ENCODE measurements around the gene RNF8.
"Not testable (repeated sequence)": the region's sequence is repeated elsewhere in the genome, so short reads cannot be mapped to it uniquely, and the experiment has no call there.

Gene RNF8

GRCh38 chr6:37344308-37344707 is 9.5 kb upstream of the RNF8 start:
- H3K27me3 ChIP-seq (ENCODE audit: low read depth, low read length), result peaks cover 6% of the 10 kb centered on the region; the same call in 1 of the 2 replicates
- no peaks in the 10 kb centered on the region for H3K4me1 ChIP-seq (ENCODE audit: low read length)
- no peak overlapping the region for H2AFZ ChIP-seq (ENCODE audit: low read depth, low read length)
- H3K79me2 ChIP-seq (ENCODE audit: low read length), result no peaks in the 10 kb centered on the region
- H3K27ac ChIP-seq (ENCODE audit: low read length), result no peak overlapping the region
- H3K4me2 ChIP-seq (ENCODE audit: low read length), result no peak overlapping the region
- H3K4me3 ChIP-seq (ENCODE audit: low read length), result no peak overlapping the region
- no peak for TF ChIP-seq EZH2phosphoT487 (IDR thresholded peaks at IDR 0.05; ENCODE audit: low read depth)
- TF ChIP-seq CTCF (IDR thresholded peaks at IDR 0.05; ENCODE audit: low read depth, low read length), result no peak
- no peaks in the 10 kb centered on the region for H4K20me1 ChIP-seq (ENCODE audit: insufficient read depth, low read length)
- no peak overlapping the region for H3K9ac ChIP-seq (ENCODE audit: low read length)
- no peaks in the 10 kb centered on the region for H3K36me3 ChIP-seq (replicated peaks; ENCODE audit: low read depth, low read length)
- no peaks in the 10 kb centered on the region for H3K9me3 ChIP-seq (ENCODE audit: insufficient read depth, low read length)

- not testable (repeated sequence) for H3K9ac ChIP-seq (ENCODE audit: low read length); H3K27ac ChIP-seq (ENCODE audit: low read length); H4K20me1 ChIP-seq (ENCODE audit: insufficient read depth, low read length); H3K27me3 ChIP-seq (ENCODE audit: low read depth, low read length); H3K4me3 ChIP-seq (ENCODE audit: low read length); H3K9me3 ChIP-seq (ENCODE audit: insufficient read depth, low read length); H3K4me2 ChIP-seq (ENCODE audit: low read length); H2AFZ ChIP-seq (ENCODE audit: low read depth, low read length); H3K4me1 ChIP-seq (ENCODE audit: low read length); H3K79me2 ChIP-seq (ENCODE audit: low read length); H3K36me3 ChIP-seq (replicated peaks; ENCODE audit: low read depth, low read length)
These were observed 8.0 kb upstream of the RNF8 start for GRCh38 chr6:37345804-37346203.

- H4K20me1 ChIP-seq (ENCODE audit: insufficient read depth, low read length), result no peaks in the 10 kb centered on the region
- H3K79me2 ChIP-seq (ENCODE audit: low read length), result no peaks in the 10 kb centered on the region
- H3K4me1 ChIP-seq (ENCODE audit: low read length), result no peaks in the 10 kb centered on the region
- no peak overlapping the region for H3K9ac ChIP-seq (ENCODE audit: low read length)
- no peaks in the 10 kb centered on the region for H3K9me3 ChIP-seq (ENCODE audit: insufficient read depth, low read length)
- H3K27ac ChIP-seq (ENCODE audit: low read length), result no peak overlapping the region
- H3K4me2 ChIP-seq (ENCODE audit: low read length), result no peak overlapping the region
- no peak overlapping the region for H3K4me3 ChIP-seq (ENCODE audit: low read length)
- TF ChIP-seq EZH2phosphoT487 (IDR thresholded peaks at IDR 0.05; ENCODE audit: low read depth), result no peak
- H3K27me3 ChIP-seq (ENCODE audit: low read depth, low read length), result peaks cover 6% of the 10 kb centered on the region; the same call in 1 of the 2 replicates
- H3K36me3 ChIP-seq (replicated peaks; ENCODE audit: low read depth, low read length), result no peaks in the 10 kb centered on the region
- no peak overlapping the region for H2AFZ ChIP-seq (ENCODE audit: low read depth, low read length)
These were observed 6.6 kb upstream of the RNF8 start for GRCh38 chr6:37347177-37347576.

- Histone ChIP-seq H3K4me2 (ENCODE audit: low read length) (no peak overlapping the region), H3K27ac (ENCODE audit: low read length) (no peak overlapping the region), H3K27me3 (ENCODE audit: low read depth, low read length) (peaks cover 6% of the 10 kb centered on the region; the same call in 1 of the 2 replicates), H4K20me1 (ENCODE audit: insufficient read depth, low read length) (no peaks in the 10 kb centered on the region), H3K36me3 (replicated peaks; ENCODE audit: low read depth, low read length) (no peaks in the 10 kb centered on the region), H3K4me3 (ENCODE audit: low read length) (no peak overlapping the region), H3K4me1 (ENCODE audit: low read length) (no peaks in the 10 kb centered on the region), H3K9ac (ENCODE audit: low read length) (no peak overlapping the region), H3K79me2 (ENCODE audit: low read length) (no peaks in the 10 kb centered on the region), H3K9me3 (ENCODE audit: insufficient read depth, low read length) (no peaks in the 10 kb centered on the region), H2AFZ (ENCODE audit: low read depth, low read length) (no peak overlapping the region)
- no peak for TF ChIP-seq EZH2phosphoT487 (IDR thresholded peaks at IDR 0.05; ENCODE audit: low read depth)
- no peak for TF ChIP-seq CTCF (IDR thresholded peaks at IDR 0.05; ENCODE audit: low read depth, low read length)
These were observed 6.1 kb upstream of the RNF8 start for GRCh38 chr6:37347670-37348111.

- H3K9ac ChIP-seq (ENCODE audit: low read length), result no peak overlapping the region
- H3K27me3 ChIP-seq (ENCODE audit: low read depth, low read length), result no peaks in the 10 kb centered on the region
- H3K79me2 ChIP-seq (ENCODE audit: low read length), result peaks cover 22% of the 10 kb centered on the region
These were observed 2.8 kb upstream of the RNF8 start for GRCh38 chr6:37351027-37351426.

More at GRCh38 chr6:37351027-37351426, 2.8 kb upstream of the RNF8 start:
- Histone ChIP-seq H3K36me3 (replicated peaks; ENCODE audit: low read depth, low read length) (no peaks in the 10 kb centered on the region), H3K4me3 (ENCODE audit: low read length) (no peak overlapping the region), H4K20me1 (ENCODE audit: insufficient read depth, low read length) (peaks cover 13% of the 10 kb centered on the region; the same call in 1 of the 2 replicates), H3K9me3 (ENCODE audit: insufficient read depth, low read length) (no peaks in the 10 kb centered on the region), H3K4me2 (ENCODE audit: low read length) (no peak overlapping the region), H2AFZ (ENCODE audit: low read depth, low read length) (no peak overlapping the region), H3K27ac (ENCODE audit: low read length) (no peak overlapping the region), H3K4me1 (ENCODE audit: low read length) (peaks cover 12% of the 10 kb centered on the region)
- TF ChIP-seq CTCF (IDR thresholded peaks at IDR 0.05; ENCODE audit: low read depth, low read length) (no peak), EZH2phosphoT487 (IDR thresholded peaks at IDR 0.05; ENCODE audit: low read depth) (no peak)

Measured in OCI-LY3 (cell line).